Adipose tissue (tissue), 3 donors: ENCODE results near the gene RHO. TPM values are rescaled to one million over a fixed set of nuclear protein-coding genes. Genes with fewer than 3 reads are reported as not detected.
"Not testable (repeated sequence)": the region's sequence is repeated elsewhere in the genome, so short reads cannot be mapped to it uniquely, and the experiment has no call there.

Experiments used
- H3K27ac ChIP-seq: one replicate; pipeline ENCODE4 v1.5.1; 2013; ENCODE audit warnings: low read depth, low read length
- WGBS, 3 donors: extraction: QIAGEN DNeasy Blood & Tissue Kit; methylation state at CpG; one replicate each; pipeline ENCODE4 v1.1.7; 2013; 5-methylcytosine and 5-hydroxymethylcytosine counted together
- polyA plus RNA-seq, 3 donors: library from polyadenylated mRNA; stranded (reverse); fragments of 200-250 nt; gene quantifications; one replicate each; pipeline ENCODE4 v1.2.3, GENCODE V29; 2013
- donor health status: healthy with polysubstance abuse.
- donor health status: Bipolar disorder and iron deficiency.
- donor health status: healthy.

Gene RHO
- polyA plus RNA-seq, 3 donors = not detected

DNA sequence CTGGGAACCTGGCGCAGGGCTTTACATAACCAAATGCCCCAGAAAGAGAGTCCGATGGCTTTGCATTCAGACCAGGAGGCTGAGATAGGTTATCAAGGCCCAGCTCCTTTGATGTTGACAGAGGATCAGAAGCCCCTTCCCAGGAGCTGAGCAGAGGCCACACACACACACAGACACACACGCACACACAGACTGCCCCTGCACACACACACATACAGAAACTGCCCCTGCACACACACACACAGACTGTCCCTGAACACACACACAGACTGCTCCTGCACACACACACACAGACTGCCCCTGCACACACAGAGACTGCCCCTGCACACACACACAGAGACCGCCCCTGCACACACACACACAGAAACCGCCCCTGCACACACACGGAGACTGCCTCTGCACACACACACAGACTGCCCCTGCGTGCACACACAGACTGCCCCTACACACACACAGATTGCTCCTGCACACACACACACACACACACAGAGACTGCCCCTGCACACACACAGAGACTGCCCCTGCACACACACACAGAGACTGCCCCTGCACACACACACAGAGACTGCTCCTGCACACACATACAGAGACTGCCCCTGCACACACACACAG is 12.5 kb upstream of the RHO start:
- not testable (repeated sequence) for H3K27ac ChIP-seq
- 91 to 94% (median 93%) methylated on average over 7 of the region's 7 CpGs for WGBS, 3 donors

GRCh38 chr3:129517516-129517915 is 10.9 kb upstream of the RHO start:
- WGBS, 3 donors = 85 to 92% (median 90%) methylated on average over 7 of the region's 7 CpGs
- no peak overlapping the region for H3K27ac ChIP-seq

DNA sequence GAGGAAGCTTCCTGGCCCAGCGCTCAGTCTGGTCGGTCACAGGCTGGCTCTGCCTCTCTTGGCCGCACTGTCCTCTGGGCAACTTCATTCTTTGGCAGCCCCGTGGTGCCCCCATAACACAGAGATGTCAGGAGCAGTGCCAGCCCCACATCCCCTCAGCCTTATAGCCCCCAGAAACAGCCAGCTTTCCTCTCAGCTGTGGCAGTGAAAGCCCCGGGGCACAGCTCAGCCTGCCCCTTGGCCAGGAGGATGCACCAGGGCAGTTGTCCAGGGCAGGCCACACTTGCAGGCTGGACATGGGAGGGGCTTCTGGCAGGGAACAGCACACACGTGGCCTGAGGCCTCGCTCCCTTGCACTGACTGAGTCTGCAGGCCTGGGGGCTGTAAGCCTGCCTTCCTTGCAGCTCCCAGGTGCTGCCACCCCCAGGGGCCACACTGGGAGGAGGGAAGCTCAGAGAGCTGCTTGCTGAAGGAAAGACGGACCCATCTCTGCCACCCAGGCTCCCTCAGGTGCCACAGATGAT is 10.3 kb upstream of the RHO start:
- 78 to 89% (median 84%) methylated on average over 8 of the region's 8 CpGs for WGBS, 3 donors
- no peak overlapping the region for H3K27ac ChIP-seq

GRCh38 chr3:129518581-129518980 is 9.9 kb upstream of the RHO start:
- H3K27ac ChIP-seq = no peak overlapping the region
- 96 to 98% (median 98%) methylated on average over 8 of the region's 8 CpGs for WGBS, 3 donors

GRCh38 chr3:129519449-129519848 is 9.0 kb upstream of the RHO start:
- H3K27ac ChIP-seq = no peak overlapping the region
- WGBS, 3 donors = 95 to 97% (median 97%) methylated on average over 10 of the region's 10 CpGs

- WGBS, 3 donors = 92 to 94% (median 92%) methylated on average over 15 of the region's 15 CpGs
- no peak overlapping the region for H3K27ac ChIP-seq
Observed at GRCh38 chr3:129519896-129520715, 8.3 kb upstream of the RHO start.

- no peak overlapping the region for H3K27ac ChIP-seq
- WGBS, 3 donors = 70 to 87% (median 82%) methylated on average over 4 of the region's 4 CpGs
Observed at GRCh38 chr3:129520960-129521359, 7.5 kb upstream of the RHO start.

- 76 to 82% (median 81%) methylated on average over 8 of the region's 8 CpGs for WGBS, 3 donors
- H3K27ac ChIP-seq = no peak overlapping the region
Observed at GRCh38 chr3:129521611-129522010, 6.8 kb upstream of the RHO start.

DNA sequence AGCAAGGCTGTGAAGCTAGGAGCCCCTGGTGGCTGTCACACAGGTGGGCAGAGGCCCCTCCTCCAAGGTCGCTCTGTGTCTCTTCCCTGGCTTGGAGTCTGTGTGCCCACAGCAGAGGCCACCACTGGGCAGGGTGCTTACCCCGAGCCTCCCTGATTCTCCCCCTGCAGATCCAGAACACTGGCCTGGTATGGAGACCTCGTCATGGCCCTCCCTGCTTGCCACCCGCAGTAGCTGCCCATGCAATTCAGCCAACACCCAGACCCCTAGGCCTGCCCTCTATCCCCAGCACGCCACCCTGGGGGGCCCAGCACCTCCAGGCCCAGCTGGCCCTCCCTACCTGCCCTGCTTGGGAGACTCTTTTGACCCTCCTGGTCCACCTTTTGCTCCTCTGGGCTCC is 5.5 kb upstream of the RHO start:
- no peak overlapping the region for H3K27ac ChIP-seq
- WGBS, 3 donors = 90 to 93% (median 92%) methylated on average over 5 of the region's 5 CpGs

GRCh38 chr3:129524081-129524480 is 4.4 kb upstream of the RHO start:
- WGBS, 3 donors = 75 to 90% (median 85%) methylated on average over 4 of the region's 4 CpGs
- H3K27ac ChIP-seq = no peak overlapping the region

GRCh38 chr3:129525341-129525968 is 3.0 kb upstream of the RHO start:
- H3K27ac ChIP-seq = no peak overlapping the region
- 74 to 80% (median 79%) methylated on average over 8 of the region's 8 CpGs for WGBS, 3 donors

- WGBS, 3 donors = 78 to 86% (median 81%) methylated on average over 12 of the region's 12 CpGs
- no peak overlapping the region for H3K27ac ChIP-seq
Observed at GRCh38 chr3:129526121-129526900, 2.1 kb upstream of the RHO start.

DNA sequence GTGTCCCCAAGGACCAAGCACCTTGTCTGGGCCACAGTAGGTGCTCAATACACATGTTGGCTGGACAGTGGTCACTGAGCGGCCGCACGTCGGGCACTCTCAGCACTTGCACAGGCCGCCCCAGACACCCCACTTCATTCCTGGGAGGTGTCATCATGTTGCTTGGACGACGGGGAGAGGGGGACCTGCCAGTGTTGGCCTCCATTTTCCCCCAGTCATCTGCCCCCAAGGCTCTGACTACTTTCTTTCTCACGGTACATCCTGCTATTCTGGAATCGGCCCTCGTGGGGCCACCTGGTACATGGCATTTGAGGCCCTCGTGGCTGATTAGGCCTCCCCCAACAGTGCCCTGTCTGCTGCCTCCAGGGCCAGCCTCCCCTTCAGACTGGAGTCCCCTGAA is 1.2 kb upstream of the RHO start:
- WGBS, 3 donors = 92 to 93% (median 92%) methylated on average over 11 of the region's 11 CpGs
- no peak overlapping the region for H3K27ac ChIP-seq

DNA sequence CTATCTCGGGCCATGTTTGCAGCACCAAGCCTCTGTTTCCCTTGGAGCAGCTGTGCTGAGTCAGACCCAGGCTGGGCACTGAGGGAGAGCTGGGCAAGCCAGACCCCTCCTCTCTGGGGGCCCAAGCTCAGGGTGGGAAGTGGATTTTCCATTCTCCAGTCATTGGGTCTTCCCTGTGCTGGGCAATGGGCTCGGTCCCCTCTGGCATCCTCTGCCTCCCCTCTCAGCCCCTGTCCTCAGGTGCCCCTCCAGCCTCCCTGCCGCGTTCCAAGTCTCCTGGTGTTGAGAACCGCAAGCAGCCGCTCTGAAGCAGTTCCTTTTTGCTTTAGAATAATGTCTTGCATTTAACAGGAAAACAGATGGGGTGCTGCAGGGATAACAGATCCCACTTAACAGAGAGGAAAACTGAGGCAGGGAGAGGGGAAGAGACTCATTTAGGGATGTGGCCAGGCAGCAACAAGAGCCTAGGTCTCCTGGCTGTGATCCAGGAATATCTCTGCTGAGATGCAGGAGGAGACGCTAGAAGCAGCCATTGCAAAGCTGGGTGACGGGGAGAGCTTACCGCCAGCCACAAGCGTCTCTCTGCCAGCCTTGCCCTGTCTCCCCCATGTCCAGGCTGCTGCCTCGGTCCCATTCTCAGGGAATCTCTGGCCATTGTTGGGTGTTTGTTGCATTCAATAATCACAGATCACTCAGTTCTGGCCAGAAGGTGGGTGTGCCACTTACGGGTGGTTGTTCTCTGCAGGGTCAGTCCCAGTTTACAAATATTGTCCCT is 1.2 kb downstream of the RHO start:
- H3K27ac ChIP-seq = no peak overlapping the region
- 71 to 81% (median 79%) methylated on average over 12 of the region's 12 CpGs for WGBS, 3 donors

- H3K27ac ChIP-seq = no peak overlapping the region
- 34 to 45% (median 37%) methylated on average over 6 of the region's 6 CpGs for WGBS, 3 donors
Observed at GRCh38 chr3:129530251-129530791, 1.9 kb downstream of the RHO start.

GRCh38 chr3:129530821-129531220 is 2.4 kb downstream of the RHO start:
- no peak overlapping the region for H3K27ac ChIP-seq
- 96 to 98% (median 97%) methylated on average over 13 of the region's 13 CpGs for WGBS, 3 donors

DNA sequence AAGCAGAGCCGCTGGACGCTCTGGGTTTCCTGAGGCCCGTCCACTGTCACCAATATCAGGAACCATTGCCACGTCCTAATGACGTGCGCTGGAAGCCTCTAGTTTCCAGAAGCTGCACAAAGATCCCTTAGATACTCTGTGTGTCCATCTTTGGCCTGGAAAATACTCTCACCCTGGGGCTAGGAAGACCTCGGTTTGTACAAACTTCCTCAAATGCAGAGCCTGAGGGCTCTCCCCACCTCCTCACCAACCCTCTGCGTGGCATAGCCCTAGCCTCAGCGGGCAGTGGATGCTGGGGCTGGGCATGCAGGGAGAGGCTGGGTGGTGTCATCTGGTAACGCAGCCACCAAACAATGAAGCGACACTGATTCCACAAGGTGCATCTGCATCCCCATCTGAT is 3.3 kb downstream of the RHO start:
- 88 to 94% (median 92%) methylated on average over 11 of the region's 11 CpGs for WGBS, 3 donors
- no peak overlapping the region for H3K27ac ChIP-seq

- 96 to 97% (median 96%) methylated on average over 20 of the region's 20 CpGs for WGBS, 3 donors
- H3K27ac ChIP-seq = no peak overlapping the region
Observed at GRCh38 chr3:129532261-129532660, 3.8 kb downstream of the RHO start.
